Left colon (tissue), 2 donors: ENCODE measurements around the gene RMND5B. TPM values are rescaled to one million over a fixed set of nuclear protein-coding genes. Genes with fewer than 3 reads are reported as not detected.

Experiments used
- ATAC-seq: fragments of 200-7000 bp; cut with Tn5 transposase; one replicate; pipeline ENCODE4 v1.9.1; 2020; ENCODE audit warnings: mild to moderate bottlenecking, moderate library complexity
- DNase-seq, 2 donors: peaks; one replicate each; pipeline ENCODE4 v3.0.0-alpha.2; 2020
- intact Hi-C, 2 donors: fragments of 100-400 bp; cut with DNase I in 1 of 2; cut with micrococcal nuclease in 1 of 2; formaldehyde crosslinking; loops; one replicate each; pipeline versions ENCODE4 v1.11.2 to v1.14.0; 2022; cut with DNase I, micrococcal nuclease
- total RNA-seq, 2 donors: library from RNA; stranded (reverse); fragmentation: NEBNext Ultra II Directional; extraction: Animal tissue kit (Norgen Biotek cat#: 25700); gene quantifications; one replicate each; pipeline ENCODE4 v1.2.1, GENCODE V29; 2021
- donor health status: DM: no; HTN: no; CAD: no.
- donor health status: DM: yes; HTN: yes; CAD: no.

RMND5B gene
- total RNA-seq, 2 donors from 2014 or later = 39.1 to 40.6 TPM

DNA sequence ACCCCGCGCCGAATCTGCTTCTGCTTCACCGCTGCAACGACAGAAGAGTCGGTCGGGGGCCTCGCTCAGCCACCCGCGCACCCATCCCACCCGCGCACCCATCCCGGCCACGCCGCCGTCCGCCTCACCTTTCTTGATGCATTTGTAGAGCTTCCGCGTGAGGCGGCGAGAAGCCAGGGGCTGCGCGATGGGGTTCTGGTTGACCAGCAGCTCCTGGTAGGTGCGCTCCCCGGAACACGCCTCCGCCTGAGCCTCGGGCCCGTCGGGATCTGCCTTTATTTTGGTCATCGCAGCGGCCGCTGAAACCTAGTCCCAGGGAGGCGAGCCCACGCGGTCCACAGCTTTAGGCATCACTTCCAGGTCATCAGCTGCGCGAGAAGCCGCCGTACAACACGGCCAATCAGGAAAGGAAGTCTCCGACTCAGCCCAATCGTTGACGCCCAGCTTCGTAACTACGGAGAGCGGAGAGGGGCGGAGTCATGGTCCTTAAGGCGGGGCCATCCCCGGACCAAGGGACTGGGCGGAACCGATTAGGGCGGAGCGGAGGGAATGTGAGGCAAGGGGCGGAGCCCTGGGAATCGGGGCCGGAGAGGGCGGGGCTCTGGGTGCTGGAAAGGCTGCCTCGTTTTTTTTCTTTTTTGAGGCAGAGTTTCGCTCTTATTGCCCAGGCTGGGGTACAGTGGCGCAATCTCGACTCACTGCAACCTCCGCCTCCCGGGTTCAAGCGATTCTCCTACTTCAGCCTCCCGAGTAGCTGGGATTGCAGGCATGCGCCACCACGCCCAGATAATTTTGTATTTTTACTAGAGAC lies 22.9 kb downstream of the RMND5B start, which contains the start of gene NHP2:
Gene NHP2, minus strand, starts transcription at position 356 of the 811 bp plus-strand sequence. Its CDS starts 68 bp downstream, at position 288.
- DNase-seq = peak; percentile 98 to 99
- intact Hi-C loops = no loop called here
- ATAC-seq = peak; percentile 98

DNA sequence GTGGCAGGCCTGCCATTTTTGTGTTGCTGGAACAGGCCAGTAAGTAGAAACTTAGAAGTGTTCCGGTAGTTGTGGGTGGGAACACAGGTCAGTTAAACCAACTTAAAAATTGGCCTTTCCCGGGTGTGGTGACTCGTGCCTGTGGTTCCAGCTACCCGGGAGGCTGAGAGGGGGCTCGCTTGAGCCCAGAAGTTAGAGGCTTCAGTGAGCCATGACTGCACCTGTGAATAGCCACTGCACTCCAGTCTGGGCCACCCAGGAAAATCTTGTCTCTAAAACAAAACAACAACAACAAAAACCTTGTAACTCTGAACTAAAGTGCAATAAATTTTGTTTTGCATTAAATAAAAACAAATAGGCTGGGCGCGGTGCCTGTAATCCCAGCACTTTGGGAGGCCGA lies 24.3 kb downstream of the RMND5B start:
- no peak for ATAC-seq
- intact Hi-C loops = no loop called here
- DNase-seq = no peak

DNA sequence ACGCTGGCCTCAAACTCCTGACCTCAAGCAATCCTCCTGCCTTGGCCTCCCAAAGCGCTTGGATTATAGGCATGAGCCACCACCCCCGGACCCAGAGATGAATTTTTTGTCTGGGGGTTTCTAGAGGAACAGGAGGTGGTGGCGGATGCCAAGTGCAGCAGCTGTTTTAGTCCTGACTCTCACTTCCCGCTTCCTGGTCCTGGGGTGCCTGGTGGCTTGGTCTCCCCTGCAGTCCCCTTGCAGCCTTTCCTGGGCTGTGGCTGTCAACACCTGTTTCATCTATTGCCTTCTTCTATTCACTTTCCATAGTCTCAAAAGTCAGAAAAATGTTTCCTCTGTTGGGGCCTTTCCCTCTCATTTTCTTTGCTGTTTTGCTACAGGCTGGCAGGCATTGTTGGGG lies 29.4 kb downstream of the RMND5B start:
- intact Hi-C loops = no loop called here
- no peak for DNase-seq
- no peak for ATAC-seq

DNA sequence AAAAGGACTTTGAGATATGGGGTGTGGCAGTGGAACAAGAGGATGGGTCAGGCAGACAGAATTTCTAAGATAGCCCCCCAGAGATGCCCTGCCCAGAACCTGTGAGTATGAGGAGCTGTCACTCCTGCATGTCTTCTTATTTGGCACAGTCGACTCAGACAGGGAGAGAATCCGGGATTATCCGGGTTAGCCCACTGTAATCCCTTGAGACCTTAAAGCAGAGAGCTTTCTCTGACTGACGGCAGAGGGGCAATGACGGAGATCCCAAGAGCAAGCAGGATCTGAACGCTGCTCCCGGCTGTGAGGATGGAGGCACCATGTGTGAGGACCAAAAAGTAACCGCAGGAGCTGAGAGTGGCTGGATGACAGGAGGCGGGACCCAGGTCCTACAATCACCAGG lies 31.7 kb downstream of the RMND5B start:
- ATAC-seq (no peak), DNase-seq (no peak)
- intact Hi-C loops = no loop called here

DNA sequence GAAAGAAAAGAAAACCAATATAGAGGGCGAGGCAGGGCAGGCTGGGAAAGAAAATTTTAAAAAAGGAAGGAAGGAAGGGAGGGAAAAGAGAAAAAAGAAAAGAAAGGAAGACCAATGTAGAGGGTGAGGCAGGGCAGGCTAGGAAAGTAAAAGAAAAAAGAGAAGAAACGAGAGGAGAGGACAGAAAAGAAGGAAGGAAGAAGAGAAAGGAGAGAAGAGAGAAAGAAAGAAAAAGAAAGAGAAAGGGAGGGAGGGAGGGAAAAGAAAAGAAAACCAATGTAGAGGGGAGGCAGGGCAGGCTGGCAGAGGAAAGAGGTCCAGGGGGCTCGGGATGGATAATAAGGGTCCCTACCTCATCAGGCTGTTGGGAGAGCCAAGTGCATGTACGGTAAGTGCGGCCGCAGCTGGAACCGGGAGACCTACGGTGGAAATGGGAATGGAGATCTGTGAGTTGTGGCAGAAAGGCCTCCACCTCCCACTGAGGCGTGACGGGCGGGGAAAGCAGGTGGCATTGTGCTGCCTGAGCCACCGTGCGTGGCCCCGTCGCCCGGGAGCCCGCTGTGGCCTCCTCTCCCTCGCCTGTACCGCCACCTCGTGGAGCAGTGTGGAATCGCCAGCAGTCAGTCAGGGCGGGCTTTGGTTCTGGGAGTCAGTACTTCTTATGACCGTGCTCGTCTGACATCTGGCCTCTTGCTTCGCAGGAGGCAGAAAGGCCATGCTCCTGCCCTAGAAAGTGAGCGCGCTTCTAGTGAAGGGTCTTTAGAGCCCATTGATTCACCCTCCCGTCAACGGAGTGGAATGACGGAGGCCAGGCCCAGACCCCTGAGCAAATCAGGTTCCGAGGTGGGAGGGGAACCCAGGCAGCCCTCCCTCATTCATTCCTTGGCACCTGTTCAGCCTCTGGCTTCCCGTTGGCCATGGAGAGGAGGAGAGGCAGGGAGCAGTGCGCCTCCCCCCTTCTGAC lies 33.2 kb downstream of the RMND5B start:
- DNase-seq (peak; percentile 66 to 88), ATAC-seq (peak; percentile 99)
- intact Hi-C loops = no loop called here

DNA sequence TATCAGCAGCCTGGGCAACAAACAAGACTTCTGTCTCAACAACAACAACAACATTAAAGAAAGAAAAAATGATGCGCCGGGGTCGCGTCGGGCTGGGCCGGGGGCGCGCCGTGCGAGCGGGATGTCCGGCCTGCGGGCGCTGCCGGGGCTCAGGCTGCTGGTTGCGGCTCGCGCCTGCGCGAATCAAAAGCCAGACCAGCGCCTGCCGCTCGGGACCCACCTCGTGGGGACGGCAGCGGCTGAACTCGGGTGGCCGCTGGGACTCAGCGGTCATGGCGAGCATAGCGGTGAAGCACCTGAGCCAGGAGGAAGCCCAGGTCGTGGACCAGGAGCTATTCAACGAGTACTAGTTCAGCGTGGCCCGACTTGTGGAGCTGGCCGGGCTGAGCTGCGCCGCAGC lies 34.8 kb downstream of the RMND5B start:
- intact Hi-C loops = loop anchor here in 1 of 2 donors (5.0 kb wide), 1 partner anchor 88 kb away; no protein-coding TSS in a partner anchor
- DNase-seq (no peak), ATAC-seq (no peak)

DNA sequence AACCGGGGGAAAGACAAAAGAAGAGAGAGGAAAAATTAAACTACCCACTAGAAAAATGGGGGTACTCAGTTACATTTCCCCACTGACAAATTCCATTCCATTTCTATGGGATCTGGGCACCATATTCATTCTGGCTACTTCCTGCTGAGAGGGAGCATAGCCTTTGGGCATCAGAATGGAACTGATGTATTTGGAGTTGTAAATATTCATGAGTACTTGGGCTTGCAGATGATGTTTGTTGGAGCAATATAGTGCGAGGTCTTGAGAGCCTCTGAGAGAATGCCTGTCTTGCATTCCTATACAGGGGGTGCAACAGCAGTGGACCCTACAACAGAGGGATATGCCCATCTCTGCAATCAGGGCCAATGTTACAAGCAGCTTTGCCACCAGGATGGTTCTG lies 39.6 kb downstream of the RMND5B start:
- intact Hi-C loops = no loop called here
- no peak for ATAC-seq
- no peak for DNase-seq

DNA sequence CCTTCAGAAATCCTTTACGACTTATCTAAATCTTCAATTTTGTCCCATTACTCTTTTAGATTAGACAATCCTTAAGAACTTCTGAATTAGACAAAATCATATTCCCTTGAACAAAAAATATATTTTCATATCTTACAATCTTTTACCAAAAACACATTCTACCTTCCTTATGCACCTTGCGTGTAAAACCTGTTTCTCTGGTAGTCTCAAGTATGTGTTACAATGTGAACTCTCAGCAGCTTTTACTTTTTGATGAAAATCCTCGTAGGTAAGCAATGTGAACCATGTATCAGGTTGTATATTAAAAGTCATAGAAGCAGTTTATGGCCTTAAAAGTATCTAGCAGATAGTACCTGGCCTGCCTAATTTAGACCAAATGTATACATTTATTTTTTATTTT lies 43.6 kb downstream of the RMND5B start:
- DNase-seq (no peak), ATAC-seq (no peak)
- intact Hi-C loops = no loop called here

DNA sequence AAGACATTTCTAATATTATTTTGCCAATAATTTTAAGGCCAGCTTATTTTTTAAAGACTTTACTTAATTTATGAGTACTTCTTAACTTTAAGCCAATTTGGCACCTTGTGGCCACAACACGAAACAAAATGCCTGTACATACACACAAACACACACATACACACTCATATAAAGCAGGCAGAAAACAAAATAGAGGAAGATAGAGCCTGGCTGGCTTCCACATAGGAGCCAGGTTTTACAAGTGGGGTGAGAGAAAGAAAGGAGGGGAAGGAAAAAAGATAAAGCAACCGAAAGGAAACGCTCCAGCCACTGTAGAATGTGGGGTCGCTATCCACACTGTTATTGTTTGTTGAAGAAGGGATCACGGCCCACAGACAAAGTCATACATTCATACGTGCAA lies 46.0 kb downstream of the RMND5B start:
- no peak for ATAC-seq
- intact Hi-C loops = no loop called here
- DNase-seq = no peak

DNA sequence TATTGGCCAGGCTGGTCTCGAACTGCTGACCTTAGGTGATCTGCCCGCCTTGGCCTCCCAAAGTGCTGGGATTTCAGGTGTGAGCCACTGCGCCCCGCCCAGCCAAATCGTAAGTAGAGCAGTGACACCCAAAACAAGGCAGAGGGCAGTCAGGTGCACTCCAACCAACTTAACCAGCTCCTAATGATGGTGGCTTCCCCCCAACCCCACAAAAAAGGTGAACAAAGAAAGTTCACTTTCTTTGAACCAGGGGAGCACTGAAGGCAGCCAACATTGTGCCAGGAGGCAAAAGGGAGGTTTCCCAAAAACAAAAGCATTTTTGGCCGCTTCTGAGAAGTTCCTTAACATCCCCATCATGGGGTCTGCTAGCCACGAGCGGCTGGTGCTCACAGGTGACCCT lies 46.8 kb downstream of the RMND5B start:
- ATAC-seq = no peak
- intact Hi-C loops = no loop called here
- DNase-seq = no peak

DNA sequence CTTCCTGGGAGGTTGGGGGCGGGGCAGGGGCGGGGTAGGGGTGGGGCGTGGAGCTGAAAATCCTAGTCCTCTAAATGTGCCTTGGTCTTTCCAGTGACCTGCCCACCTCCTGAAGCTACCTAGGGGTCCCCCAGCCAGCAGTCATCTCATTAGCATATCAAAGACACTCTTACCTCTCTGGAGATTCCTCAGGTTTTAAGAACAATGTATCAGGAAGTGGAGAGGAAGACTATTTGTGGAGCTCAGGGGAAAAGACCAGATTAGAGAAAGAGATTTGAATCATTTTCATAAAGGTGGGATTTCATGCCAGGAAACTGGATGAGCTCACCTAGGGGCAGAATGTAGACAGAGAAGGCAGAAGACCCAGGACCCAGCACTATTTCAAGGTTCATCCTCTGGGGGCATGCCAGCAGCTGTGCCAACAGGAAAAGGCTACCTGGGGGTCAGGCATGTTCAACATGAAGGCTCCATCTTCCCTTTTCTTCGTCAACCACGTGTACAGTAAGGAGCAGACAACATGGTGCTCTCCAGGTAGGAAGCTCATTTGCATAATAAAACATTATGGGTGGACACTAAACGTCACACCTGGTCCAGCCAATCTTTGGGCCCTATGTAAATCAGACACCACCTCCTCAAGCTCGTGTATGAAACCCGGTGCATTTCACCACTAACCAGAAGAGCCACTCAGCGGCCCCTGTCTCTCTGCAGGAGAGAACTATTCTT lies 49.5 kb downstream of the RMND5B start:
- no peak for ATAC-seq
- DNase-seq = no peak
- intact Hi-C loops = no loop called here

DNA sequence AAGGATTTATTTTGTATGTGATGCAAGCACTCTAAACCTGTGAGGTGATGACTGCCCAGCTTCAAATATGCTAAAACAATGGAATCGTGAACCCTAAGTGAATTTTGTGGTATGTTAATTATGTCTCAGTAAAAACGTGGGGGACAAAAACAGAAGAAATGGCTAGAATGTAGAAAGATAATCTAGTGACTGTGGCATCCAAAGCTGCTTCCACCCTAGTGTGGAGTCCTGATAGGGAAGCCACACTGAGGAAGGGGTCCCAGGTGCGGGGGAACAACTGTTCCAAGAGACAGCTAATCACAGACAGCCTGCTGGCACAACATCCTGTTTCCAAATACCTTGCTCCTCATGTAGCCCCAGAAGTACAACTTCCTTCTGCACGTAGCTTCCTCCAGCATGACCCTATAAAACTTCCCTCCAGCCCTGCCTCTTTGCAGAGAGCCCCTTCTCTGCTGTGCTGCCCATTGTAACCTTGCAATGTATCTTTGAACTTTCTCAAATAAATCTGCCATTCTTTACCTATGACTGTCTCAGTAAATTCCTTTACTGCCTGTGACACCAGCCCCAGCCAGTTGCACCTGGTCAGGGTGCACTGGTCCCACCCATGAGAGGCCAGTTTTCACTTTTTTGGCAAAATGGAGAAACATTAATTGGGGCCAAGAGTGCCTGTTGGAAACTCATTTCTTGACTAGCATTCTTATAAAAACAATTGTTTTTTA lies 51.5 kb downstream of the RMND5B start:
- intact Hi-C loops = no loop called here
- ATAC-seq (peak; percentile 59), DNase-seq (no peak)

DNA sequence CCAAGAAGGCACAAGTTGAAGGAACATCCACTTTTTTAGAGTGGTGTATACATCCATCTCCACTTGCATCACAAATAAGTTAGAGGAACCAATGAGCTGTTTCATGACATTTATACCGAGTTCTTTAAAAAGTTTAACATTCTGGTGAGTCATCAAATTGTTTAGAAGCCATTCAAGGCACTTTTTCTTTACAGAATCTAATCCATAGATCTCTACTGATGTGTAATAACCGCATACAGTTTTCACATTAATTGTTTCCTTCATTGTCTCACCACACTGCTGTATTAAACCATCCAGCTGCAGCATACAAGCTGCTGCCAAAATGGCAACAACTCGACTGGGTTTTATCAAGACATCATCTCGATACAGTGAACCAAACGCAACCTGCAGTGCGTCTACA lies 55.6 kb downstream of the RMND5B start:
- no peak for ATAC-seq
- DNase-seq = no peak
- intact Hi-C loops = no loop called here

DNA sequence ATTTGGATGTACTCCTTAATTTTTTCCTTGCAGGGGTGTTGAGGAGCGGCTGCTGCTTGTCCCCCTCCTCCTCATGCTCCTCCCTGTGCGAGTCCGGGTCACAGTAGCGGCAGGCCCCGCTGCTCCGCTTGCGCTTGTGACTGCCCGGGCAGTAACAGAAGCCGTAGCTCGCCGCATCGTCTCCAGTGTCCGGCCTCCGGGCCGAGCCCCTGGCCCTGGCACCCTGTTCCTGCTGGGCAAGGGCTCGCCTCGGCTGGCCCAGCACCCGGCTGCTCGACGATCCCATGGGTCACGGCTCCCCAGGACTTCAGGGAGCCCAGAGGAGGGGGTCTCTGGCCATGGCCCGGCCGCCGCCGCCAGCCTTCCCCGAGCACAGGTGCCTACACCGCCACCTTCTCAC lies 56.2 kb downstream of the RMND5B start, which contains the start of gene GMCL2:
Gene GMCL2, minus strand, starts transcription at position 358 of the 400 bp plus-strand sequence. Its CDS starts 72 bp downstream, at position 286.
- DNase-seq = no peak
- intact Hi-C loops = no loop called here
- ATAC-seq = no peak

DNA sequence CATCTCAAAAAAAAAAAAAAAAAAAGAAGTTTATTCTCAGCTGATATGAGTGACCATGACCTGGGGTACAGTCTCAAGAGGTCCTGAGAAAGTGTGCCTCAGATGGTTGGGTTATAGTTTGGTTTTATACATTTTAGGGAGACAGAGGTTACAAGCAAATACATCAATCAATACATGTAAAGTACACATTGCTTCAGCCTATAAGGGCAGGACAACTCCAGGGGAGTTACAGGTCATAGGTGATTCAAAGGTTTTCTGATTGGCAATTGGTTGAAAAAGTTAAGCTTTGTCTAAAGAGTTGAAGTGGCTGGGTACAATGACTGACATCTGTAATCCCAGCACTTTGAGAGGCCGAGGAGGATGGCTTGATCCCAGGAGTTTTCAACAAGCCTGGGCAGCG lies 58.6 kb downstream of the RMND5B start:
- ATAC-seq (no peak), DNase-seq (no peak)
- intact Hi-C loops = no loop called here

DNA sequence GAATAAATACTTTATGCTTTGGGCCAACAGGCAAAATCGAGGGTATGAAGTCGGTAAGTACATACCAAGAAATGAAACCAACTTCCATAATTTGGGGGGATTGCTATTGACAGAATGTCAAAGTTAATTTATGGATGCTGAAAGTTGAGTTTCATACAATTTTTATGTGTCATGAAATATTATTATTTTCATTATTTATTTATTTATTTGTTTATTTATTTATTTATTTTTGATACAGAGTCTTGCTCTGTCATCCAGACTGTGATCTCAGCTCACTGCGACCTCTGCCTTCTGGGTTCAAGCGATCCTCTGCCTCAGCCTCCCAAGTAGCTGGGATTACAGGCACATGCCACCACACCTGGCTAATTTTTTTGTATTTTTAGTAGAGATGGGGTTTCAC lies 60.8 kb downstream of the RMND5B start:
- ATAC-seq = no peak
- DNase-seq = no peak
- intact Hi-C loops = no loop called here

DNA sequence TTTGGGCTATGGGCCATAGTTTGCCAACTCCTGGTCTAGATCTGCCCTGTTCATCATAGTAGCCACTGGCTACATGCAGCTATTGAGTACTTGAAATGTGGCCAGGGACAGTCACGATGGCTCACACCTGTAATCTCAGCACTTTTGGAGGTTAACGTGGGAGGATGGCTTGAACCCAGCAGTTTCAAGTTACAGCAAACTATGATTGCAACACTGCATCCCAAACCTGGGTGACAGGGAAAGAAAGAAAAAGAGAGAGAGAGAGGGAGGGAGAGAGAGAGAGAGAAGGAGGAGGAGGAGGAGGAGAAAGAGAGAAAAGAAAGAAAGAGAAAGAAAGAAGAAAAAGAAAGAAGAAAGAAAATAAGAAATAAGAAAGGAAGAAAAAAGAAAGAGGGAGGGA lies 61.4 kb downstream of the RMND5B start:
- intact Hi-C loops = no loop called here
- DNase-seq (no peak), ATAC-seq (no peak)

DNA sequence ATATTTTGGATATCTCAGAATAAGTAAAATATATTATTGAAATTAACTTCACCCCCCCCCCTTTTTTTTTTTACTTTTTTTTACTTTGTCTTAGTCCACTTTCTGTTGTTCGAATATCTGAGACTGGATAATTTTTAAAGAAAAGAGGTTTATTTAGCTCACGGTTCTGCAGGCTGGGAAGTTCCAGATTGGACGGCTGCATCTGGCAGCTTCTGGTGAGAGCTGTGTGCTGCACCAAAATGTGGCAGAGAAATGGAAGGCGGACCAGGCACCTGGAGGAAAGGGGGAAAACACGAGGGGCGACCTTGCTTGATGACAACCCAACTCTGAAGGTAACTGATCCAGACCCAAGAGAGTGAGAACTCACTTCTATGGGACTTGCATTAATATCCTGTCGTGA lies 62.0 kb downstream of the RMND5B start:
- DNase-seq (no peak), ATAC-seq (no peak)
- intact Hi-C loops = no loop called here
